GM10266 (cell line): ENCODE data around the gene PPDPF.

Source experiments
- DNase-seq: peaks from one replicate; pipeline ENCODE4 v3.0.0; 2012; ENCODE audit errors: extremely low spot score
- CTCF ChIP-seq: IDR thresholded peaks from 2 replicates; pipeline ENCODE4 v1.5.1; 2012; ENCODE audit warnings: mild to moderate bottlenecking, low read depth; ENCODE audit not compliant: control insufficient read depth, insufficient read depth; ENCODE audit errors: missing control alignments

Gene PPDPF

GRCh38 chr20:63502671-63503172 lies 17.8 kb upstream of the PPDPF start:
- no peak for DNase-seq
- TF ChIP-seq CTCF = no peak

- no peak for DNase-seq
- no peak for TF ChIP-seq CTCF
Measured at GRCh38 chr20:63503524-63503923, 17.0 kb upstream of the PPDPF start.

- no peak for TF ChIP-seq CTCF
- no peak for DNase-seq
Measured at GRCh38 chr20:63504642-63505041, 15.9 kb upstream of the PPDPF start.

GRCh38 chr20:63505281-63505680 lies 15.3 kb upstream of the PPDPF start:
- no peak for DNase-seq
- no peak for TF ChIP-seq CTCF

- no peak for DNase-seq
- TF ChIP-seq CTCF = no peak
Measured at GRCh38 chr20:63505723-63506122, 14.8 kb upstream of the PPDPF start.

GRCh38 chr20:63507083-63507743 lies 13.4 kb upstream of the PPDPF start:
- no peak for DNase-seq

More at GRCh38 chr20:63507083-63507743, 13.4 kb upstream of the PPDPF start:
- TF ChIP-seq CTCF = no peak
